ENCODE results near the gene DHX40.
"Not testable (repeated sequence)": the region's sequence is repeated elsewhere in the genome, so short reads cannot be mapped to it uniquely, and the experiment has no call there.

DHX40 gene, protein sequence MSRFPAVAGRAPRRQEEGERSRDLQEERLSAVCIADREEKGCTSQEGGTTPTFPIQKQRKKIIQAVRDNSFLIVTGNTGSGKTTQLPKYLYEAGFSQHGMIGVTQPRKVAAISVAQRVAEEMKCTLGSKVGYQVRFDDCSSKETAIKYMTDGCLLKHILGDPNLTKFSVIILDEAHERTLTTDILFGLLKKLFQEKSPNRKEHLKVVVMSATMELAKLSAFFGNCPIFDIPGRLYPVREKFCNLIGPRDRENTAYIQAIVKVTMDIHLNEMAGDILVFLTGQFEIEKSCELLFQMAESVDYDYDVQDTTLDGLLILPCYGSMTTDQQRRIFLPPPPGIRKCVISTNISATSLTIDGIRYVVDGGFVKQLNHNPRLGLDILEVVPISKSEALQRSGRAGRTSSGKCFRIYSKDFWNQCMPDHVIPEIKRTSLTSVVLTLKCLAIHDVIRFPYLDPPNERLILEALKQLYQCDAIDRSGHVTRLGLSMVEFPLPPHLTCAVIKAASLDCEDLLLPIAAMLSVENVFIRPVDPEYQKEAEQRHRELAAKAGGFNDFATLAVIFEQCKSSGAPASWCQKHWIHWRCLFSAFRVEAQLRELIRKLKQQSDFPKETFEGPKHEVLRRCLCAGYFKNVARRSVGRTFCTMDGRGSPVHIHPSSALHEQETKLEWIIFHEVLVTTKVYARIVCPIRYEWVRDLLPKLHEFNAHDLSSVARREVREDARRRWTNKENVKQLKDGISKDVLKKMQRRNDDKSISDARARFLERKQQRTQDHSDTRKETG

DNA sequence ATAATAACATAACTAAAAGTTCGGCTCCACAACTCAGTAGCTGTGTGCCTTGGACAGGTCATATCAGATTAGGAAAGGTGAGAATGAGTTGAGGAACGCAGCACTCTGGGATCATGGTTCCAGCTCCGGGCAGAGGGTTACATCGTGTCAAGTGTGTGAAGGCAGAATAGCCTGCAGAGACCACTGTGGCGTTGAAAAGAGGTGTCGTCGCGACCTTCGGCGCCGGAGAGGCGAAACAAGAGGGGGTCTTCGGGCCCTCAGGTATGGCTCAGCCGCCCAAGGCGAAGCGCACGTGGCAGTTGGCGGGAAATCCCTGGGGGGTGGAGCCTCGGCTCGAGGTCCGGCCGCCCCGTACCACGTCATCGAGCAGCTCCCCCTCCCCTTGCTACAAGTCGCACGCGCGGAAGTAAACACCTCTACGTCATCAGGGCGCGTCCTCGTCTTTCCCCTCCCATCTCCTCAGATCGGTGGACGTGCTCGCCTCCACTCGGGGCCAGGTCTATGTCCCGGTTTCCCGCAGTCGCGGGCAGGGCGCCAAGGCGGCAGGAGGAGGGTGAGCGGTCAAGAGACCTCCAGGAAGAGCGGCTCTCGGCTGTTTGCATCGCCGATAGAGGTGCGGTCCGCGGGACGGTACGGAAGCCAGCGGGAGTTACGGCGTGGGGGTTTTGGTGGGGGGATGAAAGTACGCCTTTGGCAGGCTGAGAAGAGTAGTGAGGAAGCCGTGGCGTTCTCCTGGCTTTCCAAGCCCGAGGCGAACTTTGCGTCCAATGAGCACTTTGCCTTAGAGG is at the start of gene DHX40:
TSS of gene DHX40 (plus strand) at position 440 of the 788 bp plus-strand sequence. CDS start at position 502, 62 bp downstream.
- peak; percentile 82 for DNase-seq

- DNase-seq, result no peak
These were observed 49.0 kb upstream of the DHX40 start for GRCh38 chr17:59516451-59516850.

GRCh38 chr17:59519132-59519531 is 46.3 kb upstream of the DHX40 start:
- DNase-seq, result no peak

GRCh38 chr17:59520251-59520650 is 45.2 kb upstream of the DHX40 start:
- no peak for DNase-seq

- DNase-seq, result peak; percentile 17
These were observed 43.8 kb upstream of the DHX40 start for GRCh38 chr17:59521465-59522126.

DNA sequence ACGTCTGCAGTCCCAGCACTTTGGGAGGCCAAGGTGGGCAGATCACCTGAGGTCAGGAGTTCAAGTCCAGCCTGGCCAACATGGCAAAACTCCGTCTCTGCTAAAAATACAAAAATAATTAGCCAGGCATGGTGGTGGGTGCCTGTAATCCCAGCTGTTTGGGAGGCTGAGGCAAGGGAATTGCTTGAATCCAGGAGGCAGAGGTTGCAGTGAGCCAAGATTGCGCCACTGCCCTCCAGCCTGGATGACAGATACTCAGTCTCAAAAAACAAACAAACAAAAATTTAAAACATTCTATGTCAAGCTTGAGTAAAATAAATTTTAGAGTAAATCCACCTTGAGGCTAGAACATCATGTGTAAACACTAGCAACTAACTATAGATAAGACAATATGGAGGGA is 40.5 kb upstream of the DHX40 start:
- DNase-seq, result not testable (repeated sequence)

GRCh38 chr17:59525668-59526067 is 39.7 kb upstream of the DHX40 start:
- no peak for DNase-seq

DNA sequence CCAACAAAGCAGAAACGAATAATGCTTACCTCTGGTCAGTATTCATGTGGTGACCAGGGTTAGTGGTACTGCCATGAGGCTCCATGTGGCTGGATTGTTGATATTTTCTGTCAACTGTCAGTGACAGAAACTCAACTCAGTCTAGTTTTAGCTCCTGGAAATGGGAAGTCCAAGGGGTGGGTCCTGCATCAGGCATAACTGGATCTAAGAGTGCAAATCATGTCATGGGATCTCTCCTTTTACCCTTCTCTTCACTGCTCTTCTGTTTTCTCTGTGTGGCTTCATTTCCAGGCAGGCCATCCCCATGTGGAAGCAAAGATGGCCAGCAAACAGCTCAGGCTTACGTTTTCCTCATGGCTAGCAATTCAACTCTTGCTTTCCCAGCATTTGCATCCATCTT is 39.0 kb upstream of the DHX40 start:
- DNase-seq, result no peak

GRCh38 chr17:59527325-59527917 is 38.0 kb upstream of the DHX40 start:
- no peak for DNase-seq

DNA sequence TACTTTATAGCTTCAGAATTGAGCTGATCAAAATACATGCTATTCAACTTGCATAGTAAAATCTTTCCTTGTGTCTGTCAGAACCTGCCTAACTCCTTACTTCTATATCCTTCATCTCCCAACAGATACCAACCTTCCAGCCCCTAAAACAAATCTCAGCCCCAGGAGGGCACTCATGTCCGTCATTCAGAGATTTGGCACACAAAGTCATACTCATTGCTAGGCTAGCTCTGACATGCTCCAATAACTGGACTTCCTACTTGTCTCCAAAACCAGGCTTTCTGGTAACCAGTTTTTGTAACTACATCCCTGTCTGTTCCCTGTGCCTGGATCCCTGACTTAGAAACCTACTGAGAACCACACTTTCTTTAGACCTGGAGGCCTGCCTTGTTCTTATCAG is 37.5 kb upstream of the DHX40 start:
- DNase-seq, result no peak

- peak; percentile 29 for DNase-seq
These were observed 34.9 kb upstream of the DHX40 start for GRCh38 chr17:59530531-59530930.

GRCh38 chr17:59533694-59534093 is 31.7 kb upstream of the DHX40 start:
- DNase-seq, result no peak

GRCh38 chr17:59534583-59534982 is 30.8 kb upstream of the DHX40 start:
- no peak for DNase-seq

GRCh38 chr17:59538195-59538909 is 27.1 kb upstream of the DHX40 start:
- DNase-seq, result no peak

DNA sequence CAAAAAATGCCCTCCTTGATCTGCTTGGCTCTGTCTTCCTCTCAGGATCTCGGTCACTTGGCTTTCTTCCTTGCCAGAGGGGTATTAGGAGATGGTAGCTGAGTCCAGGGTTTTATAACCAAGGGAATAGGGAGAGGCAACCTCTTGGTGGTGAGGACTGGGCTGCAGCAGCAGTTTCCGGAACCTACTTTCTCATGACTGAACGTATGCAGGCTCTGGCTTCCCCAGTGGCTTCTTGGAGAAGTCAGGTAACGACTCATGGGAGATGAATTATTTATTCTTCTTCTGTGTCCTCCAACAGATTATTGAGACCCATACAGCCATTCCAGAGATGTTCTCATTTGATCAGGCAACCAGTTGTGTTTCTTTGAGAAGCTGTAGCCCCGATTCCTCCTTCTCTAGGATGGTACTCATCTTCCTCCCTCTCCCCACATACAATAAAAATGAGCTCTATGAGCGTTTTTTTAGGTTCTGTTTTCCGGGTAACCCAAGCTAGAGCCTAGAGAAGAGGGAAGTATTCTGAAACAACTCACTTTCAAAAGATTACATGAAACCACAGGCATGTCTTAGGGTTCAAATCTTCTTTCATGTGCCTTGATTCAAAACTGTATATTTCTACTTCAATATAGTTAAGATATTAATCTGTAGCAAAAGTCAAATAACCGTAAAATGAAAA is 22.3 kb upstream of the DHX40 start:
- DNase-seq, result no peak

- DNase-seq, result no peak
These were observed 19.5 kb upstream of the DHX40 start for GRCh38 chr17:59545942-59546341.

GRCh38 chr17:59547131-59547915 is 18.1 kb upstream of the DHX40 start:
- no peak for DNase-seq

DNA sequence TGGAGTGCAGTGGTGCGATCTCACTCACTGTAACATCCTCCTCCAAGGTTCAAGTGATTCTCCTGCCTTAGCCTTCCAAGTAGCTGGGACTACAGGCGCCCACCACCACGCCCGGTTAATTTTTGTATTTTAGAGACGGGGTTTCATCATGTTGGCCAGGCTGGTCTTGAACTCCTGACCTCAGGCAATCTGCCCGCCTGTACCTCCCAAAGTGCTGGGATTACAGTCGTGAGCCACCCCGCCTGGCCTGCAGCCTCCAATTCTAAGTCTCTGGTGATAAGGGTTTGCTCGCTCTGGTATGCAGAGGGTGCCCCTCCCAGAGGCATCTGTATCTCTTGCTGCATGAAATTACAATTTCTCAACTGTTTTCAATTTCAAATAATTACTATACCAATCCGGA is 16.4 kb upstream of the DHX40 start:
- not testable (repeated sequence) for DNase-seq

DNA sequence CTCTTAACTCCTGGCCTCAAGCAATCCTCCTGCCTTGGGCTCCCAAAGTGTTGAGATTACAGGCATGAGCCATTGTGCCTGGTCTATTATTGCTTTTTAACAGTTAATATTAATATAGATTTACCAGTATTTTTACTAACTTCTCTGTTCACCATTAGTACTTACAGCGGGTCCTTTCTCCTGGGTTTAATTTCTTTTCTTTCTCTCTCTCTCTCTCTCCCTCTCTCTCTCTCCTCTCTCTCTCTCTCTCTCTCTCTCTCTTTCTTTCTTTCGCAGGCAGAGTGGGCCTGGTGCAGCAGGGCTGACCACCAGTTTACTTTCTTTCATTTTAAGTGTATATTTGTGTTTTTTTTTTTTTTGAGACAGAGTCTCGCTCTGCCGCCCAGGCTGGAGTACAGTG is 14.7 kb upstream of the DHX40 start:
- no peak for DNase-seq

DNA sequence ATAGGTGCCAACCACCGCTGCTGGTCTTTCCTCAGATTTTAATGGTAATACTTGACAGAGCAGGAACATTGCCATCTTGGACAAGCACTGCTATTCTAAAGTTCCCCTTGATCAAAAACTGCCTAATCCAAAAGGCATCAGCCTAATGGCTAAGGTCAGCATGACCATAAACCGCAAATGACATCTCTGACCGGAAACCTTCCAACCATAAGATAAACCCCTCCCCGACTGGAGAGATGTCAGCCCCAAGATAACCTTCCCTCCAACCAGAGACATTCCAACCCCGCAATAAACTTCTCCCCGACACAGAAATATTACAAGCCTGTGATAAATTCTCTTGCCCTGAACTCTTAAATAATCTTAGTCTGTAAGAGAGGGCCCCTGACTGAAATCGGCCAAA is 7.4 kb upstream of the DHX40 start:
- DNase-seq, result no peak

All from NCI-H446 treated with DMSO at 0.1 percent for 48 hours (cell line).